PFSK-1 (cell line): ENCODE data around the gene CDH1.

Experiments
- FOXP2 ChIP-seq: optimal IDR thresholded peaks from 2 replicates; pipeline ENCODE3; 2011; ENCODE audit warnings: borderline replicate concordance, control low read depth, inconsistent platforms; ENCODE audit not compliant: insufficient read depth; ENCODE audit errors: extremely low read length, extremely low read depth
- POLR2AphosphoS5 ChIP-seq: IDR thresholded peaks from 2 replicates; pipeline ENCODE4 v1.6.1; 2012; ENCODE audit warnings: low read depth, mild to moderate bottlenecking, control low read depth, low read length, moderate library complexity
- REST ChIP-seq, 2 experiments: IDR thresholded peaks; 2 replicates each; pipeline versions ENCODE4 v1.6.1 to v1.8.0; 2011 to 2012; ENCODE audit warnings: low read depth in 2 of 2, low read length in 2 of 2, control low read depth in 1 of 2, inconsistent platforms in 1 of 2, mild to moderate bottlenecking in 1 of 2, moderate library complexity in 1 of 2; ENCODE audit not compliant: insufficient read depth in 1 of 2
- SIN3A ChIP-seq: IDR thresholded peaks from 2 replicates; pipeline ENCODE4 v1.6.1; 2012; ENCODE audit warnings: mild to moderate bottlenecking, low read length, moderate library complexity, borderline replicate concordance; ENCODE audit not compliant: insufficient read depth
- TAF1 ChIP-seq: IDR thresholded peaks from 2 replicates; pipeline ENCODE4 v1.6.1; 2012; ENCODE audit warnings: low read length, control low read depth, borderline replicate concordance; ENCODE audit not compliant: insufficient read depth

The CDH1 gene

GRCh38 chr16:68823401-68824135, 86.5 kb downstream of the CDH1 start:
- TF ChIP-seq REST (IDR thresholded peaks at IDR 0.05; ENCODE audit: insufficient read depth in 1 of 2, low read depth in 2 of 2, low read length in 2 of 2) = no peak
- no peak for TF ChIP-seq TAF1
- no peak for TF ChIP-seq SIN3A
- TF ChIP-seq POLR2AphosphoS5 = no peak
- no peak for TF ChIP-seq FOXP2

GRCh38 chr16:68825427-68825826, 88.3 kb downstream of the CDH1 start:
- no peak for TF ChIP-seq SIN3A
- no peak for TF ChIP-seq REST (IDR thresholded peaks at IDR 0.05; ENCODE audit: insufficient read depth in 1 of 2, low read depth in 2 of 2, low read length in 2 of 2)
- no peak for TF ChIP-seq TAF1
- no peak for TF ChIP-seq FOXP2
- TF ChIP-seq POLR2AphosphoS5 = no peak

GRCh38 chr16:68826652-68827051, 89.6 kb downstream of the CDH1 start:
- TF ChIP-seq FOXP2 (no peak), POLR2AphosphoS5 (no peak), SIN3A (no peak), TAF1 (no peak), REST (IDR thresholded peaks at IDR 0.05; ENCODE audit: insufficient read depth in 1 of 2, low read depth in 2 of 2, low read length in 2 of 2) (no peak)

- TF ChIP-seq FOXP2 = no peak
- TF ChIP-seq REST (IDR thresholded peaks at IDR 0.05; ENCODE audit: insufficient read depth in 1 of 2, low read depth in 2 of 2, low read length in 2 of 2) = no peak
- TF ChIP-seq SIN3A = no peak
- no peak for TF ChIP-seq TAF1
- TF ChIP-seq POLR2AphosphoS5 = no peak
Measured at GRCh38 chr16:68833251-68833650, 96.2 kb downstream of the CDH1 start.
